Muscle of back (tissue), 11 donors: ENCODE results near the gene GDF10. TPM values are rescaled to one million over a fixed set of nuclear protein-coding genes. Genes with fewer than 3 reads are reported as not detected.

ENCODE experiments used
- DNase-seq, 3 donors: peaks; one replicate each; pipeline versions ENCODE4 v3.0.0 to v3.0.0-alpha.2; 2013
- polyA plus RNA-seq, 10 donors: library from polyadenylated mRNA; unstranded; fragments of 120-200 nt; gene quantifications; one replicate each; pipeline ENCODE4 v1.2.1, GENCODE V29; 2013; ENCODE audit not compliant: insufficient read length in 10 of 10

Gene GDF10
- polyA plus RNA-seq, 10 donors, result 0.55 to 3.5 (median 1.9) TPM

DNA sequence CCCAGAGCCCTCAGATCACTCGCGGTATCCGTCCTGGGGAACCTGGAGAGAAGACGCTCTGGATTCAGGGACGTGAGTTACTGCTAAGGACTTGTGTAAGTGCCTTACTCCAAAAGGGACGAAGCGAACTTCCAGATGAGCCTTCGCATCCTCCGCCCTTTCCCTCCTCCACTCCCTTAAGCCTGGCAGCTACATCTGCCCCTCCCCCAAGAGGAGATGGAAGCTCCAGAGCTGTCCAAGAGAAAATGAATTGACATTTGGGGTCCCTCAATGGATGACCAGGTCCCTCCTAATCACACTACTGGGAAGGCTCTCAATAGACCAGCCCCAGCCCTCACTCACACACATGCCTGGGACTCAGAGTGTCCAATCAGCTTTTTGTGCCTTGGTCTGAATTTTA, 31.3 kb upstream of the GDF10 start:
- DNase-seq, result no peak

- DNase-seq, result no peak
Measured at GRCh38 chr10:47269294-47269693, 30.7 kb upstream of the GDF10 start.

DNA sequence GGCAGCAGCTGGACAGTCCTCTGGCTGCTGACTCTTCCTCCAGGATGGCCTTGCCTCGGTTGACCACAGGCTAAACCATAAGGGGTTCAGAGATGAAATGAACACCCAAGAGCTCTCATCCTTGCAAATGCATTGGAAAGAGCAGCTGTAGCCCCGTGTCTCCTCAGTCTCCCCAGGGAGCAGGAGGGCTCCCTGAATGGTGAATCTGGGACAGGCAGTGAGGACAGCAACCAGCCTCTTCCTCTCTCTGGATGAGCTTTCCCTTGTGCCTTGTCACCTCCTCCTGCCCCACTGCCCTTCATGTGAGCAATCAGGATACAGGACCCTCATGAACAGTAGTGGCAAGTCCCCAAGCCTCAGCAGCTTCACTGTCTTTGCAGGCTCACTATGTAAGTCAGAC, 23.9 kb upstream of the GDF10 start:
- DNase-seq, result no peak

GRCh38 chr10:47276576-47277351, 23.2 kb upstream of the GDF10 start:
- DNase-seq, result no peak

DNA sequence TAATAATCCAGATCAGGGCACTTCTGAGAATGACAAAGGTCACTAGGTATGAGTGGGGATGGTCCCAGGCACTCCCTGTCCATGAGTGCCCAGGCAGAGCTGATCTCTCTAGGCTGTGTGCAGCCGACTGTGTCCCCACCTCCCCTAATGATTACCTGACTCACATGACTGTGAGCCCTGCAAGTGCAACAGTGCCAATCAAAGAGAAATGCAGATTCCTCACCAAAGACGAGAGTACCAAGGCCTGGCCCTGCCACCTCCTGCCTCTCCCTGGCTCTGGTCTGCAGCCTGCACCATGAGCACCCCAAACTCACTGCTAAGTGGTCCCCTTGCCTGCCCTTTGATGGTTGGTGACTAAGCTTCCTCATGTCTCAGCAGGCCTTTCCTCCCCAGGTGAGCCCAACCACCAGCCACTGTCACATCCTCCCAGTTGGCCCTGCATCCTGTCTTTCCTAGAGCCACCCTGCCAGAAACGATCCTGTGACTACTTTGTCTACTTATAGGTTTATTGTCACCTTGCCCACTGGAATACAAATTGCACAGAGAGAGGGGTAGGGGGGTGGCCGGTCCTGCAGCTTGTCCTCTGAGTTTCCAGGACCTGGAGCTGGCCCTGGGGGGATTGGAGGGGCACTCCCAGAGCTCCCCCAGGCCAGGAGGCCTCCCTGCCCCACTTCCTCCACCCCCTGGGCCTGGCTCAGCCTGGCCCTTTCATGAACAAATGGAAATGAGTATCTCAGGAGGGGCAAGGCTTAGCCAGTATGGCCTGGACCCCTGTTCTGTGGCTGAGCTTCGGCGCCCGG, 22.4 kb upstream of the GDF10 start:
- no peak for DNase-seq

- no peak for DNase-seq
Measured at GRCh38 chr10:47278152-47278473, 21.9 kb upstream of the GDF10 start.

DNA sequence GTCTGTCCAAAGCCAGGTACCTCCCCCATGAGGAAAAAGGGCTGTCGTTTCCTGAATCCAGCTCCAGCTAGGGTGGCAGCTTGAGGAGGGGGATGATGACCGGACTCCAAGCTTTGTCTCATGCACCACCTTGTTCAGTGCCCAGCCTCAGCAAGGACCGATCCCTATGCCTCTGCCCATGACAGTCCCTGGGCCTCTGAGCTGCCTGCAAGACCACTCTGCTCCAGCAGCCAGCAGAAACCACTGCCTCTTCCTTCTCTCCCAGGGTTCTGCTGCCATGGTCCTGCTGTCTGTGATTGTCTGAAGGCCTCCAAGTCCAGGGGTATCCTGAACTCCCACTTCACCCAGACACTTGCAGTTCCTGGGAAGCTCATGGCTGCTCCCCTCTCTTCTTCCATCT, 21.3 kb upstream of the GDF10 start:
- no peak for DNase-seq

DNA sequence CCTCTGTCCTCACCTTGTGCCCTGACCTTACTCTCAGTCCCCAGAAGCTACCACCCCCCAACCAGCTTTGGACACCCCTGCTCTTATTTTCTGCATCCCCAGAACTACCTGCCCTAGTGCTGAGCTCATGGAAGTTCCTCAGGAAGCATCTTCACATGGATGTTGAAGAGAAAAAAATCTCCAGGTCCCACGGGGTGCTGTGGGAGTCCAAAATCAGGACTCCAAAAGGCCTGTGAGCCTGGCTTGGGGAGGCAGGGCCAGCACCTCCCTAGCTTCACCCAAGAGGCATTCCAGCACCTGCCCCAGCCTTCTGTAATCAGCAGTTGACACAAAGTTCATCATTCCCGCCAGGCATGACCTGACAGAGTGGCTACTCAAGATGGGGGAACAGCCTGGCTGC, 20.7 kb upstream of the GDF10 start:
- DNase-seq, result no peak

DNA sequence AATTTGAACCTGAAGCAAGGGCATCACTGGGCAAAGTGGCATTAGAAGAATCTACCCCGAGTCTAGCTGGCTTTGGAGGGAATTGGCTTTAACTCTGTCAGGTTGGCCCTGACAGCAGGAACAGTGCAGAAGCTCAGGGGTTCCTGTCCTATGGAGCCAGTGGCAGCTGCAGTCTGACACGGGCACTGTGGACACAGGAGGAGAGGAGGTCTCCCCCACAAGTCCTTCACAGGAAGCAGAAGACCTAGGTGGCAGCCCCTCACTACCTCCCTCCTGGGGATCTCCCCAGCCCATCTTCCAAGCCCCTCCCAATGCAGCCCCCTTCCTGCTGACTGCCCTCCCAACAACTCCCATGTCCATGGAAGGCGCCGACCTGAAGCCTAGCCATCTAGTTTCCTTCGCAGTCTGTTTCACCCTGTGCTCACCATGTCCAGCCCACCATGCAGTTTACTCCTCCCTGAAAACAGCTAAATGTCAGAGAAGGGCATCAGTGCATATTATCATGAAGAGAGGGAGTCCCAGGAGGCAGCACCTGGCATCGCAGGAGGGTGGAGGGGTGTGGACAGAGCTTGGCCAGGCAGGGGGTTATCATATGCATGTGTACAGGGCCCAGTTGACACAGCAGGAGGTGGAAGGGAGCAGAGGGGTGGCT, 17.9 kb upstream of the GDF10 start:
- no peak for DNase-seq

DNA sequence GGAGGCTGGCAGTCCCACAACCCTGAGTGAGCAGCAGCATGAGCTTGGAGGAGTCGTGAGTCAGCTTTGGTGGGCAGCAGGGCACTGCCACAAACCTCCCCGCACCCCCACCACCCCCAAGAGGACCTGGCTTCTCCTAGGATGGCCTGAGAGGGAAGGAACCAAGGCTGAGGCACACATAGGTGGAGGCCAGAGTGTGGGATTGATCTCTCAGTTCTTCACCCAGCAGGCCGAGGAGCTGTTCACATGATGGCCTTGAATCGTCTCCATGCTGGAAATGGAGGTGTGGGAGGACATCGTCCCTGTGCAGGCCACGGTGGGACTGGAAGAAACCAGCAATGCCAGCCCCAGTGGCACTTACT, 17.4 kb upstream of the GDF10 start:
- no peak for DNase-seq

DNA sequence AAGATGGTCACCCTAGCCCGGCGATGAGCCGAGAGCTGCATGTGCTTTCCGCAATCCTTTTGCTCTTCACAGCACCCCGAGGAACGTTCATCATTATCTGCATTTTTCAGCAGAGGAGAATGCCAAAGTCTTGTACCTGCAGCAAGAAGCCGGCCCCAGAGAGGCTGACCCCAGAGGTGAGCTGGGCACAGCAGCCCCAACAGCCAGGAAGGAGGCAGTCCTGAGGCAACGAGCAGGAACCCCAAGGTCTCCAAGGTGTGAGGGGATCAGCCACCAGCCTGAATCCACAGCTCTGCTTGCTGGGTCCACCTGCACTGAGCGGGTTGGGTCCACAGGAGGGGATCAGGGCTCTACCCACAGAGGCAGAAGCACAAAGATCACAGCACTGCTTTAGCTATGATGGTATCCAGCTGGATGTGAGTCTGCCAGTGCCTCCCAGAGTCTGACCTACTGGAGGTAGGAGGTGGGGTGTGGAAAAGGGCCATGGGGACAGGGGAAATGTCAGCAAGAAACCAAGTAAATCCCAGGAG, 16.8 kb upstream of the GDF10 start:
- DNase-seq, result no peak

DNA sequence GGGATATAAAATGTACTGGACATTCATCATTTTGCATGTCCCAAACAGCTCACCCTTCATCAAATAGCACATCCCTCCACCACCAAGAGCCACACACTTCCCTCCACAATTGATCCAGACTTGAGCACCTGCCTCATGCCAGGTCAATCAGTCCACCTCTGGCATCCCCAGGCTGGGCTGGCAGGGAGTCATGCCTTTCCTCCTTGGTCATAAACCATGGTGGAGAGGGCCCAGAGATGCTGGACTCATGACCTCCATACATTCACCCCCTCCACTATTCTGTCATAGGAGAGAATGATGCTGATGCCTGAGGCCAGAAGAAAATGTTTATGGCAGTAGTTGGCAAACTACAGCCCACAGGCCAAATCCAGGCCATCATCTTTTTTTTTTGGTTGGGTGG, 16.1 kb upstream of the GDF10 start:
- no peak for DNase-seq

- no peak for DNase-seq
Measured at GRCh38 chr10:47285381-47286115, 14.4 kb upstream of the GDF10 start.

GRCh38 chr10:47286116-47286505, 13.9 kb upstream of the GDF10 start:
- no peak for DNase-seq

DNA sequence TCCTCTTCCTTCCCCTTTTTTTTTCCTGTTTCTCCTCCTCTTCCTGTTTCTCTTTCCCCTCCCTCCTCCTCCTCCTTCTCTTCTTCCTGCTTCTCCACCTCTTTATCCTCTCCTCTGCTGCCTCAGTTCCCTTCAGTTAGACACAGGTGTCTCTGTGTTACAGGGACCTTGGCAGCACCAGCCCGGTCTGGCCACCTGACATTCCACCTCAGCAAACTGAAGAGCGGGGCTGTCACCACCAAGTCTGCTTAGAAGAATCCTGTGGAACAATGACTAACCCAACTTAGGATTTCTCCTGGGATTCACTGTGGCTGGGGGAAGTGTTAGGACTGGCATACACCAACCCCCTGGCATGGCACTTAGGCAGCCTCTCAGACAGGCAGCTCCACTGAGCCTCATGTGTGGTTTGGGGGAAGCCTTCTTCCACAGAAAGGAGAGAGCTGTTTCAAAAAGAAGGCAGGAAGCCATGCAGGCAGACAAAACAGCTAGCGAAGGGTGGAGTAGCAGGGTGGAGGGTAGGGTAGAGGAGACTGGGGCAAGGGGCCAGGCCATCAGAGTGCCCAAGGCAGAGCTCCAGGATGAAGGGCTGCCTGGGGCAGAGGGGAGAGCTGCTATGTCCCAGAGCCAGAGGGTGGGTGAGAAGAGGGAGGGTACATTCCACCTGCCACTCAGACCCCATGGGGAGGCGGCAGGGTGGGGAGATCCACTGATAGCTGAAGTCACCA, 13.2 kb upstream of the GDF10 start:
- DNase-seq, result no peak

GRCh38 chr10:47287365-47287802, 12.6 kb upstream of the GDF10 start:
- peak in 1 of 3 donors; percentile 25 for DNase-seq

GRCh38 chr10:47287805-47288204, 12.2 kb upstream of the GDF10 start:
- no peak for DNase-seq

DNA sequence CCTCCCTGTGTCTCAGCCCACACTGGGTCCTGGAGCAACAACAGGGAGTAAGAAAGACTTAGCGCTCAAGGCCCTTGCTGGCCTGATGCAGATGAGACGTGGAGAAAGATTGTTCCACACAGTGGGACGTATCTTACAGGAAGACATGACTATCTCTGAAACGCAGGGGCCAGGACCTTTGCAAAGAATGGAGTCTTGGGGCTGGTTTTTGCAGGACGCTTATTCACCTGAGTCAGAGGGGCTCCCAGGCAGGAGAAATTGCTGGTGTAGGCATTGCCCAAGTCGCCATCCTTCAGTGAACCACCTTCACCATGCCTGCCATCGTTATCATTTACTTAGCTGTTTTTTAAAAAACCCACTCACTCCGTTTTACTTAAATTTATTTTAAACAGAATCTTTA, 11.8 kb upstream of the GDF10 start:
- DNase-seq, result no peak

DNA sequence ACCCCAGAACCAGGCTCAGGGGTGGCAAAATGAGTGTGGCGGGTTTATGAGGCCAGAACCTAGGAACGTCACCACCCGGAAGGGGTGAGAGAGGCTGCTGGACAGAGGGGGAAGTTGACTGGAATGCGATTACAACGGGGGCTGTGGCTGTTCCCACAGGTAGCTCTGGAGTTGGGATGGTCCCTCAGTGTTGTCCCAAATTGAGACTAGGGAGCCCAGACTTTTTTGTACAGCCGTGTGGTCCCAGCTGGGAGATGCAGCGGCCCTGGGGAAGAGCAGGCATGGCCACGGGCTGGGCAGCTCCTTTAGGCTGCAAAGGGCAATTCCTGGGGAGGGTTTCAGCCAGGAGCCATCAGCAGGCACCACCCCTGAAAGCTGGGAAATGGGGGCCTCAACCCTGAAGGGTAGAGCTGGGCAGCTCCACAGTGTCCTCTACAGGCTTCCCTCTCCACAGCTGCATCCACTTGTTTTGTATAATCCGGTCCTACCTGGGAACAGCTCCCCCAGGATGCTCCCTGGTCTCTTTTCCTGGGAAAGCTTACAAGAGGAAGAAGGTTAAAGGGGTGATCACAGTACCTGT, 11.0 kb upstream of the GDF10 start:
- no peak for DNase-seq

GRCh38 chr10:47289921-47290320, 10.1 kb upstream of the GDF10 start:
- no peak for DNase-seq

DNA sequence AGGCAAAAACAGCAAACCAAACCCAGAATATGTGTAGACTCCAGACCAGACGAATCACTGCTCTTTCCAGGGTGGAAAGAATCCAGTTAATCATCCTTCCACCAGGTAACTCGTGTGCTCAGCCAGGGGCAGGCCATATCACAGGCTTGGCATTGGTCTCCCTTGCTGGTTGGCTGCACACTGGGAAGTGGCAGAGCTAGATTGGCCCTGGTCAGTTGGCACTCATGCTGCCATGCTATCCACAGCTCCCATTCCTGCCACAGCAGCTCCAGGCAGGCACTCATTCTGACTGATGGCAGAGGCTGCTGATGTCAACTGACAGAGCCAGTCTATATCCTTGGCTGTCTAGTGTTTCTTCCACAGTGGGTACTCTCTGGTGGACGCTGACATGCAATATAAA, 9.7 kb upstream of the GDF10 start:
- no peak for DNase-seq
